Stimulated activated CD4-positive, alpha-beta T cell treated with anti-CD3 and anti-CD28 coated beads, Interleukin-2, amount 100 ng/mL, for 48 hours (primary cell): ENCODE measurements around the gene BRD1.
"Not testable (repeated sequence)": the region's sequence is repeated elsewhere in the genome, so short reads cannot be mapped to it uniquely, and the experiment has no call there.

Experiments
- DNase-seq, 2 donors: peaks; one replicate each; pipeline ENCODE4 v3.0.0-alpha.2; 2020

The BRD1 gene

DNA sequence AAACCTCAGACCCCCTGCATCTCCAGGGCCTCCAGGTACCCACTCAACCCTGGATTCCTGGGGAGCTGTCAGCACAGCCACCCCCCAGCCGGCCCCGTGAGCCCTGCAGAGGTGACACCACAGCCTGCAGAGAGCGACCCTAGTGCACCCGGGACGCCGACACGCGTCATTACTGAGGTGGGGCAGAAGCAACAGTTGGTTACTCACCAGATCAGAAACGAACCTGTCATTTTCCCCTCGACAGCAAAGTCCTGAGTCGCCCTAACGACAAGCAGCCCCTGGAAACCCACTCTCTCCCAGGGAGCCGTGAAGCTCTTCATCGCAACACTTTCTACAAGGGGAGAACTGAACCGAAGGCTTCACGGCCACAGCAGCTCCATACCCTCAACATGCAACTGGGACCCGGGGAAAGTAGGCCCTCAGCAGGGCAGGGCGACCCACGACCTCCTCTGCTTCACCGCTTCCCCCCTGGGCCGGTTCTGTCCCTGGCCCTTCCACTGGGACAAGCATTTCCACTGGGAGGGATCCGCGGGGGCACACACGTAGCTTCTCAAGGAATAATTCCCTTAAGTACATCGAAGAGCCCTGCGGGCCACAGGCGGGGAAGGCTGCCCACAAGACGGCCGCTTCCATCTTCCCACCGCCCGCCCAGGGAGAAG, 1.6 kb downstream of the BRD1 start:
- peak in 1 of 2 donors; percentile 62 for DNase-seq

- DNase-seq, result no peak
Observed at GRCh38 chr22:49825436-49825835, 2.2 kb downstream of the BRD1 start.

DNA sequence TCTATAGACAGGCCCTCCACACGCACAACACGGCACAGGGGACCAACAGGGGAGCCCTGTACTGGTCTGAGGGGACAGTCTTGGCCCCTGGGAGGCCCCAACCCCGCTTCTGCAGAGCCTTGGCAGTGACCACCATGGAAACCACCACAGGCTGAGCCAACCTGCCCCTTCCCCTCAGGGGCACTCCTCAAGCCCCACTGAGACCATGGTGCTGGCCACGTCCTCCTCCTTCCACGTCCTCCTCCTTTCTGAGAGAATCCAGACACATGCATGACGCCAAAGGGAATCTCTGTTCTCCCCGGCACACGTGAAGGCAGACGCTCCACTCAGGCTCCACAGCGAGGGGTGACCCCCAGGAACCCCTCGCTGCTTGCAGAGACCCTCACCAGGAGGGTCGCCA, 2.7 kb downstream of the BRD1 start:
- DNase-seq, result no peak

DNA sequence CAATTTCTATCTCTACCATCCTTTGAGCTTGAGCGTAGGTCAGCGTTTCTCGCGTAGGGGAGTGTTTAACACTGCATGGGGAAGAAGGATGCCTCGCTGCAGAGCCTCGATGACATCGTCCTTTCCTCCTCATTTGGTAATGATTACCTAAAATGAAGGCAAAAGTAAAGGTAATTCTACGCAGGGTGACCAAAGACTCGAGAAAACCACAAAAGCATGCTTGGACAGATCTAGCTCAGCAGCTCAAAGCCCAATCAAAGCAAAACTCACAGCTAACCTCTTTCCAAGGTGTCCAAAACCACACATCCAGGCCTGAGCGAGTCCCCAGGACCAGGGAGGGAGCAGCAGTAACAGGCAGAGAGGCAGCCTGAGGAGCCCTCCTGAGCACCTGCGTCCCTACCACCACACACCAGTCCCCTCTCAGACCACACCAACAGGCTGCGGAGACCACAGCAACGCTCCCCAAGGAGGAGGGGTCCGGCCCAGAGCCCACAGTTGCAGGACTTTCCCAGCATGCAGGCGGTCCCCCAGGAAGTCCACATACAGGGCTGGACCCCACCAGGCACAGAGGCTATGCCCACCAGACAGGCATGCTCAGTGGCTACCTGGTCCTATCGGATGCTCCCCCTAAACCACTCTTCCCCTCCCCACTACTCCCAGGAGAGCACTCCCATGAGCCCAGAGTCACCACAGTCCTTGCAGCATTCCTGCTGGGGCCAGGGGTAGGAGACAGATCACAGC, 3.3 kb downstream of the BRD1 start:
- no peak for DNase-seq

GRCh38 chr22:49823289-49824045, 4.2 kb downstream of the BRD1 start:
- no peak for DNase-seq

- DNase-seq, result not testable (repeated sequence)
Observed at GRCh38 chr22:49821741-49822140, 5.9 kb downstream of the BRD1 start.

GRCh38 chr22:49820984-49821383, 6.7 kb downstream of the BRD1 start:
- no peak for DNase-seq

GRCh38 chr22:49817359-49817758, 10.3 kb downstream of the BRD1 start:
- DNase-seq, result no peak

- no peak for DNase-seq
Observed at GRCh38 chr22:49815641-49816091, 12.0 kb downstream of the BRD1 start.

GRCh38 chr22:49814856-49815255, 12.8 kb downstream of the BRD1 start:
- DNase-seq, result no peak

DNA sequence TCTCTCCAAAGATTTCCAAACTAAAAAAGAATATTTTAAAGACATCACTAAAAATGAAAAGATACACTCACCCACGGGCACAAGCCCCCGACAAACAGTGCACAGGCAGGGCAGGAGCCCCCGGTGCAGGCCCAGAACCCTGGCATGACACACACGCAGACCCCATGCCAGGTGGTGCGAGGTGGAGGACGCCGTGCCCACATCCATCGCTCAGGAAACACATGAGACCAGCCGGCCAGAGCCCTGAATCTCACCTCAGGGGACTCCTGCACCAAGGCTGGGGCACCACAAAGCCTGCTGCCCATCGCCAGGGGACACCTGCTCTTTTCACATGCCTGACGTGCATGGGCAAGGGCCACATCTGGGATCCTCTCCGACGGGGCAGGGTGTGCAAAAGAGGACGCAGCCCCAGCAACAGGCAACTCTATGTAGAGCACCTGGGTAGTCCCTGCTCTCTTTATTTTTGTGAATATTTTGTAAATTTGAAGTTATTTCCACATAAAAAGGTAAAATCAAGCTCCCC, 13.4 kb downstream of the BRD1 start:
- no peak for DNase-seq

GRCh38 chr22:49812838-49813237, 14.8 kb downstream of the BRD1 start:
- DNase-seq, result no peak

- DNase-seq, result no peak
Observed at GRCh38 chr22:49811020-49811791, 16.5 kb downstream of the BRD1 start.

- DNase-seq, result no peak
Observed at GRCh38 chr22:49810363-49811019, 17.2 kb downstream of the BRD1 start.

- no peak for DNase-seq
Observed at GRCh38 chr22:49807780-49808708, 19.6 kb downstream of the BRD1 start.

DNA sequence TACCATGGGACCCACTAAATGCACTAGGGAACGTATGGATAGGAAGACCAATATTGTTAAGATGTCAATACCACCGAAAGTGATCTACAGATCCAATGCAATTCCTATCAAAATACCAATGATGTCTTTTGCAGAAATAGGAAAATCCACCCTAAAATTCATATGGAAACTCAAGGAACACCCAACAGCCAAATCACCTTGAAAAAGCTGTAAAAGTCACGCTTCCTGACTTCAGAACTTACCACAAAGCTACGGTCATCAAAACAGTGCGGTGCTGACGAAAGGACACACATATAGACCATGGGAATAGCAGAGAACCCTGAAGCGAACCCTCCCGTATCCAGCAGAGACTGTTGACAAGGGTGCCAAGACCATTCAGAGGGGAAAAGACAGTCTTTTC, 20.5 kb downstream of the BRD1 start:
- no peak for DNase-seq

GRCh38 chr22:49803737-49804375, 23.8 kb downstream of the BRD1 start:
- no peak for DNase-seq

- DNase-seq, result no peak
Observed at GRCh38 chr22:49803134-49803533, 24.5 kb downstream of the BRD1 start.

DNA sequence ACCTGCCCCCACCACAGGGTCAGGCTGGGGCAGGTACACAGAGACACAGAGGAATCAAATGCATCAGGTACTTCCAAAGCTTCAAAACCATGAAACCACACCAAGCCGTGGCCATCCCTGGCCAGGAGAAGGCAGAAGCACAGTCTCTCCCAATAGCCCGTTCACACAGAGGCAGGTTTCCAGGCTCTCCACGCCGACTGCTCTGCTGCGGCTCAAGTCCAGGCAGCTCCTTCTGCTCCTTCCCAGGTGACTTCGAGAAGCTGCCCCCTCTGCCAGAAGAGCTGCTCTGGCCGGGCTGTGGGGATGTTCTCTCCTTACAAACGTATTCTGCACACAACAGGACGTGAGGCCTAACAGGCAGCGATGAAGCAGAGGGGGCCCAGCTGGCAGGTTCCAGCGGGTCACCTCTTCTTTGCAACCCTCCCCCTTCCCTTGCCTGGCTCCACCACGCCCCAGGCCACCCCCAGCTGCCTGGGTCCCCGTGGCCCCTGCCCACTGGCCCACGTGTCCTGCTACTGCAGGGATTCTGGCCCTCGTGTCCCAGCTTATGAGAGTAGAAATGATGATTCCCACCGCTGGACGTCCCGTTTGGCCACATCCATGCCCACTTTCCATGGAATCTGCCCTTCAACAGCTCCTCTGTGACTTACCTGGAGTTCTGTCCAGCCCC, 26.1 kb downstream of the BRD1 start:
- no peak for DNase-seq
